Prostate gland (tissue), 2 donors: ENCODE results near the gene ARAP2.

Source experiments
- CTCF ChIP-seq, 4 experiments: fragments of 200-600 bp in 2 of 4; fragments of 450-650 bp in 2 of 4; sonication (generic) in 2 of 4; IDR thresholded peaks; 1 replicate in 3 of 4; 2 replicates in 1 of 4; pipeline ENCODE4 v1.5.1; 2016 to 2019; ENCODE audit warnings: antibody characterized with exemption in 4 of 4, mild to moderate bottlenecking in 2 of 4, moderate library complexity in 2 of 4
- POLR2A ChIP-seq: fragments of 450-650 bp; IDR thresholded peaks from one replicate; pipeline ENCODE4 v1.6.1; 2016; ENCODE audit warnings: antibody characterized with exemption, mild to moderate bottlenecking
- POLR2AphosphoS5 ChIP-seq: sonication (generic); formaldehyde crosslinking; IDR thresholded peaks from one replicate; pipeline ENCODE4 v1.6.1; 2017; ENCODE audit warnings: antibody characterized with exemption

DNA sequence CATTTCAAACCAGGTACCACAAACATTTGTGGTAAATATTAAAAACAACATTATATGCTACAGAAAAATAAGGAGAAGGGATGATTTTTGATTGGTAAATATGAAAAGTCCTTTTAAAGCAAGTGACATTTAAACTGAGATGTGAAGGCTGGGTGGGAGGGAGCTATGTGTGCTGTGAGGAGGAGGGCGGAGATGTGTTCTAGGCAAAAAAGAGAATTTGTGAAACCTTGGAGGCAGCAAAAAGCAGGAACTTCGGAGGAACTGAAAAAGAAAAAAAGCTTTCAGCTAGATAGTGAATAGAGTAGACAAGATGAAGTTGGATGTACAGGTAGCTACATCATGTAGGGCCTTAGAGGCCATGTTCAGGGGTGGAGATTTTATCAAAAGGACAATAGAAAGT, 10.1 kb upstream of the ARAP2 start:
- TF ChIP-seq CTCF (IDR thresholded peaks at IDR 0.05) (no peak), POLR2A (no peak), POLR2AphosphoS5 (no peak)
